Measurements from ENCODE around the gene CMC2.

The CMC2 gene

GRCh38 chr16:81035975-81036750, 29.5 kb upstream of the CMC2 start (continued):
- TF ChIP-seq ZNF157 (tag by site-specific recombination; IDR thresholded peaks at IDR 0.05), result no peak
- TF ChIP-seq SP2 (tag by site-specific recombination; IDR thresholded peaks at IDR 0.05), result peak; percentile 43; the same call in 1 of the 2 replicates
- TF ChIP-seq ELK4 (IDR thresholded peaks at IDR 0.05; ENCODE audit: borderline replicate concordance, low read depth, low read length), result 0 out of 2 replicates have a peak, but pooled peaks have one; percentile 13
- no peak for TF ChIP-seq ZNF280C (tag by site-specific recombination; IDR thresholded peaks at IDR 0.05)
- TF ChIP-seq ZBTB20 (tag by site-specific recombination; IDR thresholded peaks at IDR 0.05), result peak; percentile 89
- TF ChIP-seq ZFHX2 (tag by site-specific recombination; conservative IDR thresholded peaks at IDR 0.05), result no peak
- no peak for TF ChIP-seq CTCF (tag by site-specific recombination; IDR thresholded peaks at IDR 0.05)
- TF ChIP-seq OVOL3 (tag by site-specific recombination; IDR thresholded peaks at IDR 0.05), result no peak
- TF ChIP-seq REST (tag by site-specific recombination; IDR thresholded peaks at IDR 0.05), result no peak
- no peak for TF ChIP-seq ZNF132 (tag by site-specific recombination; IDR thresholded peaks at IDR 0.05; ENCODE audit: borderline replicate concordance)
- no peak for TF ChIP-seq ZSCAN30 (tag by site-specific recombination; IDR thresholded peaks at IDR 0.05)
- no peak for TF ChIP-seq ZNF112 (tag by site-specific recombination; IDR thresholded peaks at IDR 0.05)
- TF ChIP-seq ZNF121 (tag by site-specific recombination; IDR thresholded peaks at IDR 0.05), result no peak
- TF ChIP-seq ZNF335 (tag by site-specific recombination; conservative IDR thresholded peaks at IDR 0.05), result peak; percentile 96
- TF ChIP-seq ZNF423 (tag by site-specific recombination; IDR thresholded peaks at IDR 0.05), result no peak
- TF ChIP-seq PRDM1 (tag by site-specific recombination; IDR thresholded peaks at IDR 0.05), result no peak
- TF ChIP-seq YY2 (tag by site-specific recombination; IDR thresholded peaks at IDR 0.05), result no peak
- no peak for TF ChIP-seq ZNF391 (tag by site-specific recombination; IDR thresholded peaks at IDR 0.05; ENCODE audit: borderline replicate concordance, low read depth)
- TF ChIP-seq BCL11B (tag by site-specific recombination; IDR thresholded peaks at IDR 0.05; ENCODE audit: low read depth), result no peak
